NCI-H187 (cell line): Measurements from ENCODE around the gene CDX2.
A peak's percentile ranks its signal among the peaks of the same experiment; 100 is the strongest.

ENCODE experiments used
- DNase-seq, 2 experiments: peaks; one replicate each; lab custom pipeline; 2025; lab: John Stamatoyannopoulos, UW

The CDX2 gene

DNA sequence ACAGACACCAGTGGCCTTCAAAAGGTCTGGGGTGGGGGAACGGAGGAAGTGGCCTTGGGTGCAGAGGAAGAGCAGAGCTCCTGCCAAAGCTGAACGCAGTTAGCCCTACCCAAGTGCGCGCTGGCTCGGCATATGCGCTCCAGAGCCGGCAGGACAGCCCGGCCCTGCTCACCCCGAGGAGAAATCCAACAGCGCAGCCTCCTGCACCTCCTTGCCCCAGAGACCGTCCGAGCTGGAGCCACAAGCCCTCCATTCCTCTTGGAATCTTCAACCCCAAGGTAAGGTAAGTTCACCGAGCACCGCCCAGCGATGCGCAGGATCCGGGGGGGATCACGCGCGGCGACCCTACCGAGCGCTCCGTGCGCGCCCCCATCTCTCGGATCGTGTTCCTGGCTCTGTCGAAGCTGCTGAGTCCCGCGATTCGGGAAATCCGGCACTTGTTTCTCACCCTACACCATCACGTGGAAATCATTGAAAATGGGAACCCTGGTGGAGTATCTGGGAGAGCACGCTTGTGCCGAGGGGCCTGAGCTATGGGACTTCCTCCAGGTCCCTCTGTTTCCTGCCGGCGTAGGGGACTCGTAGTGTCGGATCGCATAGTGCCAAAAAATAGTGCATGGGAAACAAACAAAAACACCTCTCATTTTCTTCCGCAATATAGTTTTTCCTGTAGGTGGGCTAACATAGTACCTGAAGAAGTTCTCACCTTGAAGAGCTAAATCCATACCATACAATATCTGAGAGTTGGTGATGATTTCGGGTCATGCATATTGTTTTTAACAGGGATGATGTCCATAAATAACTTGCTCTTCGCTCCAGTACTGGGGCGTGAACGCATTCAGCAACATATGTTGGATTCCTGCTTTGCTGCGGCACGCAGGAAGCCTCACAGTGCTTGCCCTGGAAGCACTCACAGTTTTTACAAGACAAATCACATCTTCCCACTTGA, 40.0 kb downstream of the CDX2 start:
- DNase-seq: no peak

DNA sequence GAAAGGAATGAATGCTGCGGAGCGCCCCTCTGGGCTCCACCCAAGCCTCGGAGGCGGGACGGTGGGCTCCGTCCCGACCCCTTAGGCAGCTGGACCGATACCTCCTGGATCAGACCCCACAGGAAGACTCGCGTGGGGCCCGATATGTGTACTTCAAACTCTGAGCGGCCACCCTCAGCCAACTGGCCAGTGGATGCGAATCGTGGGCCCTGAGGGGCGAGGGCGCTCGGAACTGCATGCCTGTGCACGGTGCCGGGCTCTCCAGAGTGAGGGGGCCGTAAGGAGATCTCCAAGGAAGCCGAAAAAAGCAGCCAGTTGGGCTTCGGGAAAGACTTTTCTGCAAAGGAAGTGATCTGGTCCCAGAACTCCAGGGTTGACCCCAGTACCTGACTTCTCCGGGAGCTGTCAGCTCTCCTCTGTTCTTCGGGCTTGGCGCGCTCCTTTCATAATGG, 40.7 kb downstream of the CDX2 start:
- DNase-seq: no peak

DNA sequence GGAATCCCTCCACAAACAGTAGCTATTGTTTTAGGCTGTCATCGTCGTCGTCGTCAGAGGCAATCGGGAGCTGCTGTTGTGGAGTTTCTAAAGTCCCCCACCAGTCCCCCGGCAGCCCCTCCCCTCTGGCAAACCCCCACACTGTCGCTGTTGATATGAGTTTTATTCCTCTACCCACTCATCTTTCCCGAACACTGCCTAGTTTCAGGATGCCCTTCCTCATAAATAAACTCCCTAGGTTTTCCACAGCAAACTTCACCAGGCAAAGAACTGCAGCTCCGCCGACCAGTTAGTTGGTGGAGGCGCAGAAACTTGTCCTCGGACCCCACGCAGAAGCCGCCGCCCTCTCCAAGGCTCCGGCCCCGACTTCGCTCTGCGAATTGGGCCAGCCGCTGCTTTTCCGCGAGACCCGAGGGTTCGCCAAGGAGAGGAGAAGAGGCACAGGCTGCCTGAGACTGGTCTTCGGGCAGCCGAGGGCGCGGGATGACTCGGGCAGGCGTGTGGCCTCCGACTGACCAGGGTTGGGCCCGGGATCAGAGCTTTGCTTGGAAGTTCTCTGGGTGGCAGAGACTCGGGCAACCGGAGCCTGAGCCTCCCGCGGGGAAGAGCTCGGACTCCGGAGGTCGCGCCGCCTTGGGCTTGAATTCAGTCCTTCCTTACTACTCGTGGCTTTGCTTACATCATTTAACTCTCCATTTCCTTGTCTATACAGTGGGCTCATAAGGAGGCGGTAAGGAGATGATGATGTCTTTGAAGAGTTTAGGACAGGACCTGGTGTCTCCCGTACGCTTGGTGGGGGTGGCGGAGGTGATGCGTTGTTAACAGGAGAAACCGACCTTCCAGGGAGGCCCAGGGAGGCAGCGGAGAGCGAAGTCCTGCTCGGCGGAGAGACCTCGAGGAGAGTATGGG, 41.4 kb downstream of the CDX2 start:
- DNase-seq: no peak

DNA sequence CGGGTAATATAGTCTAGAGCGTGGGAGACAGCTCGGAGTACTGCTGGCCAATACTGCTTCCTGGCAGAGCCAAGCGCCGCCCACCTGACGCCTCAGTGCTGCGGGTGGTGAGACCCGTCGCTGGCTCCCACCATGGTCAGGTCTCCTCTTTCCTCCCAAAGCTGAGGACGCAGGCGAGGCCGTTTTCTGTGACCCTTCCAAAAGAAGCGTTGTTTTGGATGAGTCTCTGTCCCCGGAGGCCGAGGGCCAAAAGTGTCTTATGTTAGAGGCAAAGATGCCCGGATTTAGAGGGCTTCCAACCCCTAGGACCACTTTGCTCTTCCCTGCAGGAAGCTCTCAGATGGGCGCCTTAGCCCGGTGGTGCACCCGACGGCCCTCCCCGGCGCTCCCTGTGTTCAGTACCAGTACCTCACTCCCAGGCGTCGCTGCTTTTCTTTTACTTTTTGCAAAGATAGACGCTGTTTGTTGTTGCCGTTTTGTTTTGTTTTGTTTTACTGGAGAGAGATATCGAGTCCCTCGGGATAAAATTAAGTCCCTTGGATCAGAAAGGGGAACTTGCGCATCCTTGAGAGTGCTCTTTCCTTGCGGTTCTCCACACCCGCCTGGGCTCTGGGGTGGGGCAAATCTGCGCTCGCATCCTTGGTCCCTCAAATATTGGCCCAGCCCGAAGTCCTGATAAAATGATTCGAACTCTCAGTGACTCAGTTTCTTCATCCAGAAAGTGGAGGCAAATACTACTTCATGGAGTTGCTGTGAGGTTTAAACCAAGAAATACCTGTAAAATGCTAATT, 42.3 kb downstream of the CDX2 start:
- no peak for DNase-seq

DNA sequence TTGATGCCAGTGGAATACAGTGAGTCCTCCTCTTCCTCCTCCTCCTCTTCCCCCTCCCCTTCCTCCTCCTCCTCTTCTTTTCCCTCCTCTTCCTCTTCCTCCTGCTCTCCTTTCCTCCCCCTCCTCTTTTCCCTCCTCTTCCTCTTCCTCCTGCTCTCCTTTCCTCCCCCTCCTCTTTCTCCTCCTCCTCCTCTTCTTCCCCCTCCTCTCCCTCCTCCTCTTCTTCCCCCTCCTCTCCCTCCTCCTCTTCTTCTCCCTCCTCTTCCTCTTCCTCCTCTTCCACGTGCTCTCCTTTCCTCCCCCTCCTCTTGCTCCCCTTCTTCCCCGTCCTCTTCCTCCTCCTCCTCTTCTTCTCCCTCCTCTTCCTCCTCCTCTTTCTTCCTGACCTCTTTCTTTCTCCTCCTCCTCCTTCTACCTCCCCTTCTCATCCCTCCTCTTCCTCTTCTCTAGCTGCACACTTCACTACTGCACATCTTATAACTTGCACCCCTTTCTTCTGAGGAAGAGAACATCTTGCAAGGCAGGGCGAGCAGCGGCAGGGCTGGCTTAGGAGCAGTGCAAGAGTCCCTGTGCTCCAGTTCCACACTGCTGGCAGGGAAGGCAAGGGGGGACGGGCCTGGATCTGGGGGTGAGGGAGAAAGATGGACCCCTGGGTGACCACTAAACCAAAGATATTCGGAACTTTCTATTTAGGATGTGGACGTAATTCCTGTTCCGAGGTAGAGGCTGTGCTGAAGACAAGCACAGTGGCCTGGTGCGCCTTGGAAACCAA, 43.7 kb downstream of the CDX2 start:
- no peak for DNase-seq

DNA sequence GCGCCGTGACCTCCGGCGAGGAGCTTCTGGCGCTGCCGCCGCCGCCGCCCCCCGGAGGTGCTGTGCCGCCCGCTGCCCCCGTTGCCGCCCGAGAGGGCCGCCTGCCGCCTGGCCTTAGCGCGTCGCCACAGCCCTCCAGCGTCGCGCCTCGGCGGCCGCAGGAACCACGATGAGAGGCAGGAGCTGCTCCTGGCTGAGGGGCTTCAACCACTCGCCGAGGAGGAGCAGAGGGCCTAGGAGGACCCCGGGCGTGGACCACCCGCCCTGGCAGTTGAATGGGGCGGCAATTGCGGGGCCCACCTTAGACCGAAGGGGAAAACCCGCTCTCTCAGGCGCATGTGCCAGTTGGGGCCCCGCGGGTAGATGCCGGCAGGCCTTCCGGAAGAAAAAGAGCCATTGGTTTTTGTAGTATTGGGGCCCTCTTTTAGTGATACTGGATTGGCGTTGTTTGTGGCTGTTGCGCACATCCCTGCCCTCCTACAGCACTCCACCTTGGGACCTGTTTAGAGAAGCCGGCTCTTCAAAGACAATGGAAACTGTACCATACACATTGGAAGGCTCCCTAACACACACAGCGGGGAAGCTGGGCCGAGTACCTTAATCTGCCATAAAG, 44.5 kb downstream of the CDX2 start:
- DNase-seq: no peak

DNA sequence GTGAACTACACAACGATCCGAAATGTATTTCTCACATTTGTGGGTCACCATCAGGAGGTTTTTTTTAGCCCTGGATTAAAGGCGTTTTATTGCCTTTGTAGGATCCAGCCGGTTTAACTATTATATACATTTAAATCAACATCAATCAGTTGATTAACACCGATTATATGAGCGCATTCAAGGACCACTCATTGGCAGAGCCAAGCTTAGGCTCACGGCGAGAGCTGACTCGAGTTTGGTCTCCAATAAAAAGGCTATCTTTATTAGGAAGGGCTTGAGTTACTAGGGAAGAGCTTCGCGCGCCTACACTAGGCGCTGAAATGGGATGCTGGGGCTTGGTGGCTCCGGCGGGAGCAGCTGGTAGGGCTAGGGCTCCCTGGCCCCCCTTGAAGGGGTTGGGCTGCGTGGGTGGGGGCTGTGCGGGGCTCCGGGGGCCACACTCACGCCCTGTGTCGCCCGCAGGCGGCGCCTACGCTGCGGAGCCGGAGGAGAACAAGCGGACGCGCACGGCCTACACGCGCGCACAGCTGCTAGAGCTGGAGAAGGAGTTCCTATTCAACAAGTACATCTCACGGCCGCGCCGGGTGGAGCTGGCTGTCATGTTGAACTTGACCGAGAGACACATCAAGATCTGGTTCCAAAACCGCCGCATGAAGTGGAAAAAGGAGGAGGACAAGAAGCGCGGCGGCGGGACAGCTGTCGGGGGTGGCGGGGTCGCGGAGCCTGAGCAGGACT, 45.2 kb downstream of the CDX2 start:
- no peak for DNase-seq

DNA sequence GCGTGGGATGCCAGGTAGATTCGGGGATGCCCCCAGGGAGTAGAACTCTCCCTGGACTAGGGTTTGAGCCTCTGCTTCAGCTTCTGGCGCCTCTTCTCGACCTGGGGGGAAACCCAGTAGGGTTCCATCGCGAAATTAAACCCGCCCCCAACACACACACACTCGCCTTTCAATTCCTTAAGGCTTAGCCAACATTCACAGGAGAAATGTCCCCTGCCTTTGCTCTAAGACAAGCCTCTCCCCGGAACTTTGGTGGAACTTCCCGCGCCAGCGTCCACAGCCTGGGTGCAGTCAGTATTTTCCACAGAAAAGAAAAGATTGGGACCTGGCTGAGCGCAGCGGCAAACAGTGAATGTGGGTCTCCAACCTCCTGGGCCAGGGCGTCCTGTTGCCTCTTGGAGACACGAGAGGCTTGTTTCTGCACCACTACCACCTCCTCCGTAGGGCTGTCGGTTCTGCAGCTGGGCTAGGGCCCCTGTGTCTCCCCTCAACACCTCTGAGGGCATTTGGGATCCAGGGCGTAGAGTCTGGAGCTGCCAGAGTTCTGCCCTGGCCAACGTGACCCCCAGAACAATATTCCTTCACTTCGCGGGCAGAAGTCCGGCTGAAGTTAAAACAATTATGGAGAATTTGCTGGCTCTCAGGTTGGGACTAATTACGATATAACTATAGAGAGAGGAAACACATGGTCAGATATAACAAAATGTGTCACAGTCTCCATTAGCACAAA, 46.1 kb downstream of the CDX2 start:
- no peak for DNase-seq

DNA sequence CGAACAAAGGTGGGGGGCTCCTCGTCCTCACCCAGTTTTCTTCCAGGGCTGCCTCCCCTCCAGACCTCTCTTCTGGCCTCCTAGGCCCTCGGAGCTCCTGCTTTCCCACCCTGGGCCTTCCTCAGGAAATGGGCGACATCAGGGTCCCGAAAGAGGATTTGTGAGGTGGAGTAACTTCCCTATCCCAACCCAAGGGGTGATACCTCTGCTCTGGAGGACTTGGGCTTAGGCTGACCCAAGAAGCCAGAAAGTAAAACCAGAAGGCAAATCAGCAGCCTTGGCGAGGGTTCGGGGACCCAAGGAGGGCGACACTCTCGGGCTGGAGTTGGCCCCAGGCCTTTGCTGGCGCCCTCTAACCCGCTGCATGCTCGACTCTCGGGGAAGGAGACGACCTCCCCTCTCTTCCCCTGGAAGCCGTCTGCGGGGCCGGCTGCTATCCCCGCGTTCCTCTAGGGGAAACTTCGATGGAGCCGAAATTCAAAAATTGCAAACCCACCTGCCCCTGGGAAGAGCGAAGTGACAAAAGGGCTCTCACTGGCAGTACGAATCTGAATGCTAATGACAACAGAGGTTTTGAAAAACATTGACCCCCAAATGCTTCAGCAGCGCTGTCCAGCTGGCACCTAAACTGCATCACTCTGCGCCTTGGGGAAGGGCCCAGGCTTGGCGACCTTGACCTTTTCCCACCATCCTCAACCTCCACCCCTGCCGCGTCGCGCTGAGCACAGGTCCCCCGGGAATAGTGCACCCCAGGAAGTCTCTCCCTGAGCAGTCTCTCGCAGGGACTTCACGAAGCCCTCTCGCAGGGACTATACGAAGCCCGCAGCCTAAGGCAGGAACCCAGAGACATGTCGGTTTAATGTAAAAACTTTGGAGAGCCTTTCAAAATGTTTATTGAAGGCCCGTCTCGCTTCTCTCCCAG, 46.9 kb downstream of the CDX2 start:
- no peak for DNase-seq

DNA sequence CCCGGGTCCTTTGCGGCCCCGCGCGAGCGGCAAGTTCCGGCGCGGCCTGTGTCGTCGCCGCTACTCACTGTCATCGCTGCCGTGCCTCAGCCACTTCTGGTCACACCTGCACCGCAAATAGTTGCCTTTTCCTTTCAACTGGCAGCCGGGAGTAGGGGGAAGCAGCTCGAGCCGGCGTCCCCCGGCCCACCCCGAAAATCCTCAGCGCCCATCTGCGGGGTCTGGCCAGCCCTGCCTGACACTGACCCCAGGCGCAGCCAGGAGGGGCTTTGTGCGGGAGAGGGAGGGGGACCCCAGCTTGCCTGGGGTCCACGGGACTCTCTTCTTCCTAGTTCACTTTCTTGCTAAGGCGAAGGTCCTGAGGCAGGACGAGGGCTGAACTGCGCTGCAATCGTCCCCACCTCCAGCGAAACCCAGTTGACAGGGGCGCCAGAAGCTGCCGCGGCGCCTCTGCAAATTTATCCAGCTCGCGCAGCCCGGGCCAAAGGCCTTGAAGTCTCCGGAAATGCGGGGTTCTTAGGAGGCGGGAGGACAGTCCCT, 47.6 kb downstream of the CDX2 start:
- no peak for DNase-seq

DNA sequence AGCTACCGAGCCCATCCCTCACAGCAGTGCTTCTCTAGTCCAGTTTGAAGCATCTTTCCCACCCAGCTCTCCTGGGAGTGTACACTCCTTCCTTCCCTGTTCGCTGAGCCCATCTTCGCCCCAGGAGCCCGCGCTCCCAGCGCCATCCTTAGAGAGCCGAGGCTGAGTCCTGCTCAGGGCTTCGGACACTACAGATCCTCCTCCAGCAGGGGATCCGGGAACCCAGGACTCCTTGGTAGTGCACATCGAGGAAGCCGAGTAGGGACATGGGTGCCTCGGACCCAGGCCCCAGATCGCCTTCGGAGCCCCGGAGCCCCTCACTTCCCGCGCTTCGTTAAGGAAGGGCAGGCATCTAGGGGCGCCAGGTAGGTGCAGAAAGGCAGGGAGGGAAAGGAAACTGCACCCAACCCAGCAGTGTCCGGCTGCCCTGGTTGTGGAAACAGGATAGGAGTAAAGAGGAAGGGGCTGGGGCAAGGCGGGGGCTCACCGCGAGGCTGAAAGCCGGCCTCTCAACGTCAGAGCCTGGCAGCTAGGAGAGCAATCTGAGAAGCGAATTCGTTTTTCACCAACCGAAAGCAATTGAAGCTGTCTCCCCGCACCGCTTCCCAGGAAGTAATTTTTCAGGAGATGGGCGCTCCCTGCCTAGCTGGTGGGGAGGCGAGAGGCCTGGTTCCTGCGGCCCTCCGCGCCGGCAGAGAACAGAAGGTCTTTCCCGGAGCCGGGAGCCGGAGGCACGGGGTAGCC, 48.3 kb downstream of the CDX2 start:
- DNase-seq: no peak

DNA sequence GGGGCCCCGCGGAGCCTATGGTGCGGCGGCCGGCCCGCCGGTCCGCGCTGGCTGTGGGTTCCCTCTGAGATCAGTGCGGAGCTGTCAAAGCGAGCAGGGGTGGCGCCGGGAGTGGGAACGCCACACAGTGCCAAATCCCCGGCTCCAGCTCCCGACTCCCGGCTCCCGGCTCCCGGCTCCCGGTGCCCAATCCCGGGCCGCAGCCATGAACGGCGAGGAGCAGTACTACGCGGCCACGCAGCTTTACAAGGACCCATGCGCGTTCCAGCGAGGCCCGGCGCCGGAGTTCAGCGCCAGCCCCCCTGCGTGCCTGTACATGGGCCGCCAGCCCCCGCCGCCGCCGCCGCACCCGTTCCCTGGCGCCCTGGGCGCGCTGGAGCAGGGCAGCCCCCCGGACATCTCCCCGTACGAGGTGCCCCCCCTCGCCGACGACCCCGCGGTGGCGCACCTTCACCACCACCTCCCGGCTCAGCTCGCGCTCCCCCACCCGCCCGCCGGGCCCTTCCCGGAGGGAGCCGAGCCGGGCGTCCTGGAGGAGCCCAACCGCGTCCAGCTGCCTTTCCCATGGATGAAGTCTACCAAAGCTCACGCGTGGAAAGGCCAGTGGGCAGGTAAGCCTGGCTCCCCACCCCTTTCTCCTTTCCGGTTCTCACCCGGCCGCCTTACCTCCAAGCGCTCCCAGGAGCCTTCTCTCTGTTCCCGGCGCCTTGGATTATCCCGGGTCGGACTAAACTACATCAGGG, 49.0 kb downstream of the CDX2 start, which contains the start of gene PDX1:
TSS of gene PDX1 (plus strand) at position 67 of the 743 bp plus-strand sequence. CDS start at position 206, 139 bp downstream.
- DNase-seq: peak; percentile 51 to 56

DNA sequence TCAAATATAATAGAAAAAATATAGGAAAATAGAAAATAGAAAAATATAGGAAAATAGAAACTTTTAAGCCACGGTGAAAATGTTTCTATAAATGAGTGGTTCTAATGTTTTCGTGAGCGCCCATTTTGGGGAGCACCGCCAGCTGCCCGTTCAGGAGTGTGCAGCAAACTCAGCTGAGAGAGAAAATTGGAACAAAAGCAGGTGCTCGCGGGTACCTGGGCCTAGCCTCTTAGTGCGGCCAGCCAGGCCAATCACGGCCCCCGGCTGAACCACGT, 49.5 kb downstream of the CDX2 start:
- DNase-seq: no peak

DNA sequence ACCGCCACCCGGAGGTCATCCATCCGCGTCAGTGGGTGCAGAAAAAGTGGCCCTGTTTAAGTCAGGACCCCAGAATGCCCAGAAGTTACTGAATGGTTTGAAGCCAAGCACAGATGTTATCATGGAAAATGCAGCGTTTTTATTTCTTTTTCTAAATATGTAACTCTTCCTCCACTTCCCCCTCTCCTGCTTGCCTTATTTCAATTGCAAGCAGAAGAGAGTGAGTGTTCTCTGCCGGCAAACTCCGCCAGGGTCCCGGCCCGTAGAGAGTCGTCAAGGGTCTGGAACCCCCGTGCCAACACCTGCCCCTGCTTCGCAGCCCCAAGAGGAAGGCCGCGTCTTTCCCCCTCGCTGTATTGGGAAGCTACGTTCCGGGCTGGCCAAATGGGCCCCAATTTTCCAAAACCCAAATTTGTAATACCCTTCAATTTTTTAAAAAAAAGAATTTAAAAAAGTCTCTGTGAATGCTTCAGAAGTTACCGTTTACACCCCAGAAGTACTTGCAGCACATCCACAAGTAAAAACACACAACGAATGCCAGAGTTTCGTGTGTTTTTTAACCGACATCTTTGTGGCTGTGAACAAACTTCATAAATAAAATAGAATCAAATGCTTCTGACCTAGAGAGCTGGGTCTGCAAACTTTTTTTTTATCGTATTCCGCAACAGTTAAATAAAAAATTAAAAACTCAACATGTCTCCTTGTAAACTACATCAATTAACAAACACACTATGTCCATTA, 50.0 kb downstream of the CDX2 start:
- no peak for DNase-seq

DNA sequence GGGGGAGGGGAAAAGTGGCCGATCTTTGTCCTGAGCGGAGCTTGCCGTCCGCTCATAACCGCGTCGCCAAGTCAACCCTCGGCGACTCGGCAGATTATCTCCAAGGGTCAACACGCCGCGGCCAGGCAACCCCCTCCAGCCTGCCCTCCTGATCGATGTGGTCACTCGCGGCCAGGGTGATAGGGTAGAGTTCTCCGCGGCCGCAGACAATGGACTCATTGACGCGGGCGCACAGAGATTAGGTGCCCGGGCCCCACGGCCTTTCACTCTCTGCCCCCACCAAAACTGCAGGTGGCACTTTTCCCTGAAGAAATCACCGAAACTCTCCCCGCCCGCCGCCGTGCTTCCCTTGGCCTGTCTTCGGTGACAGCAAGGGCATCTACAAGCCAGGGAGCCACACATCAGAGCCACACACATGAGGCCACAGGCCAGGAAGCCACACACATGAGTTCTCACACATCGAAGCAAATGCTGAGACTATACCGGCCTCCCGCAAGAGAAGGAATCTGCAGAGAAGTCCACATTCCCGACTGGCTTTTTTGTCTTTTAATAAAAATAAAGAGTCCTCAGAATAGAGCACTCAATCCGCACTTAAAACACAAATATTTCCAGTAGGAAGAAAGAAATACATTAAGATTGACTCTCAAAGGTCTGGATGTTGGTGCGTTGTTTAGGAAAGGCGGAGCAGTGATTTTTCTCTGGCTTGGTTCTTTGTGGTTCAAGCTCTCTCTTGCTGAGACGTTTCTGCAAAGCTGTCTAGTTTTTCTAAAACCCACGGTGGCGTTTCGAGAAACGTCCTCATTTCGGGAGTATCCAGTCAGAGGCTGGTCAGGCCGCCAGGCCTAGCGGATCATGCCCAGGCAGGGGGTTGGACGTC, 50.8 kb downstream of the CDX2 start:
- no peak for DNase-seq
